Osteoblast (primary cell): ENCODE measurements around the gene ITGB8. TPM values are rescaled to one million over a fixed set of nuclear protein-coding genes. Genes with fewer than 3 reads are reported as not detected.

Experiments used
- DNase-seq: peaks from one replicate; pipeline ENCODE4 v3.0.0; 2011; ENCODE audit warnings: low spot score, mixed read lengths; ENCODE audit not compliant: insufficient read length; ENCODE audit errors: missing footprints
- H2AFZ ChIP-seq: 2 replicates; pipeline ENCODE4 v1.6.0; 2011; ENCODE audit warnings: mild to moderate bottlenecking, low read length
- H3K27ac ChIP-seq: 2 replicates; pipeline ENCODE4 v1.5.1; 2011; ENCODE audit warnings: mild to moderate bottlenecking, low read depth, low read length, moderate library complexity
- H3K27me3 ChIP-seq: 2 replicates; pipeline ENCODE4 v1.6.0; 2012; ENCODE audit warnings: mild to moderate bottlenecking, control low read depth, inconsistent platforms, low read length, moderate library complexity; ENCODE audit not compliant: insufficient read depth
- H3K36me3 ChIP-seq: 2 replicates; pipeline ENCODE4 v1.5.1; 2011; ENCODE audit warnings: mild to moderate bottlenecking, low read length, control low read depth, moderate library complexity; ENCODE audit not compliant: insufficient read depth
- H3K4me1 ChIP-seq: 2 replicates; pipeline ENCODE4 v1.5.1; 2011; ENCODE audit warnings: mild to moderate bottlenecking, low read length, control low read depth, moderate library complexity; ENCODE audit not compliant: insufficient read depth
- H3K4me2 ChIP-seq: 2 replicates; pipeline ENCODE4 v1.6.0; 2011; ENCODE audit warnings: mild to moderate bottlenecking, low read length; ENCODE audit not compliant: insufficient read depth
- H3K4me3 ChIP-seq: fragments of 200-600 bp; sonication (generic); 3 replicates; pipeline ENCODE4 v1.5.1; 2012; ENCODE audit warnings: mild to moderate bottlenecking, low read length, inconsistent platforms; ENCODE audit not compliant: insufficient read depth
- H3K79me2 ChIP-seq: 2 replicates; pipeline ENCODE4 v1.6.0; 2012; ENCODE audit warnings: mild to moderate bottlenecking, low read length, control low read depth, inconsistent platforms; ENCODE audit not compliant: insufficient read depth
- H3K9me3 ChIP-seq: 2 replicates; pipeline ENCODE4 v1.5.1; 2011; ENCODE audit warnings: low read depth, low read length, control low read depth
- H4K20me1 ChIP-seq: 2 replicates; pipeline ENCODE4 v1.6.0; 2012; ENCODE audit warnings: mild to moderate bottlenecking, low read length, control low read depth; ENCODE audit not compliant: insufficient read depth
- CTCF ChIP-seq: IDR thresholded peaks from 2 replicates; pipeline ENCODE4 v1.5.1; 2011; ENCODE audit warnings: mild to moderate bottlenecking, low read depth, low read length, moderate library complexity; ENCODE audit errors: extremely low read depth
- total RNA-seq: library from RNA; depleted of rRNA; stranded (reverse); fragments of >200 nt; gene quantifications from 2 replicates; pipeline ENCODE4 v1.2.3, GENCODE V29; 2012

Gene ITGB8
- total RNA-seq, 1 donor = 35.1 TPM

GRCh38 chr7:20441346-20441745, 110.6 kb downstream of the ITGB8 start:
- Histone ChIP-seq H3K79me2 (no peaks in the 10 kb centered on the region), H3K9me3 (no peaks in the 10 kb centered on the region), H3K4me1 (no peaks in the 10 kb centered on the region), H4K20me1 (no peaks in the 10 kb centered on the region), H2AFZ (no peak overlapping the region), H3K27me3 (no peaks in the 10 kb centered on the region), H3K4me2 (no peak overlapping the region), H3K27ac (no peak overlapping the region), H3K4me3 (no peak overlapping the region), H3K36me3 (no peaks in the 10 kb centered on the region)
- no peak for TF ChIP-seq CTCF
- DNase-seq = no peak

DNA sequence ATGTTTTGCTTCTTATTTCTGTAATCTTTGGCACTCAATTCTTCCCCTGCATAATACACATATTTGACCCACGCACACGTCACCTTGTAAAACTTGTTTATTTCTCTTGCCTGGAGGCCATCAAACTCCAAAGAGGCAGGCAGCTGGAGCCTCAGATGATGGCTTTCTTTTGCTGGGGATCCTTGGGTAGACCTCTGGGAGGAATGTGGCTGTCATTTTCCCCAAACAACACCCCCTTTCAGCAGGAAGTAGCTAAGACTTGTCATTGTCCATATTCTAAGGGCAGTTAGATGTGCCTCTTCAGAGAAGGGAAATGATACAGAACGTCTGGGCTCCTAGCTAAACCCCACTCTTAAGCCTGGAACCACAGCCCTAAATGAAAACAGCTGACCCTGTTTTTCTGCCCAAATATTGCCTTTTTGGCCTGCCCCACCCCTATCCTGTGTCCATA, 111.3 kb downstream of the ITGB8 start:
- Histone ChIP-seq H3K4me3 (no peak overlapping the region), H2AFZ (peak overlapping the region; percentile 14), H3K9me3 (no peaks in the 10 kb centered on the region), H4K20me1 (no peaks in the 10 kb centered on the region), H3K4me2 (no peak overlapping the region), H3K36me3 (no peaks in the 10 kb centered on the region), H3K27me3 (no peaks in the 10 kb centered on the region), H3K27ac (no peak overlapping the region), H3K4me1 (no peaks in the 10 kb centered on the region), H3K79me2 (no peaks in the 10 kb centered on the region)
- no peak for DNase-seq
- no peak for TF ChIP-seq CTCF

DNA sequence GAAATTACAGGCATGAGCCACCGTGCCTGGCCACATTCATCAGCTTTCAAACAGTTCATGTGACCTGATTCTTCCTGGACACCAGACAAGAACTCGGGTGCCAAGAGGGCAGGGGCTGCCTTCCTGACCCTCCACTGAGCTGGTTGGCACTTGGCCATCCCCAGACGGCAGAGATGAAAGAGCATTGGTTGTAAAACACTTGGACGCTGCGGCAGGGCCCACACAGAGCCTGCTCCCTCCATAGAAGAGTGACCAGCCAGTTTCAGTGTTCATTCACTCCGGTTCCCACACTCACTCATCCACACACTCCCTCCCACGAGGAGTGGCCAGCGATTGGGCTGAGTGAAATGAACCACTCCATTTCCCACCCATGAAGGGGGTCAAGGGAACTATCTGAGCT, 112.3 kb downstream of the ITGB8 start:
- Histone ChIP-seq H3K27me3 (no peaks in the 10 kb centered on the region), H3K36me3 (no peaks in the 10 kb centered on the region), H3K9me3 (no peaks in the 10 kb centered on the region), H3K4me1 (no peaks in the 10 kb centered on the region), H4K20me1 (no peaks in the 10 kb centered on the region), H3K27ac (no peak overlapping the region), H3K4me3 (no peak overlapping the region), H3K79me2 (no peaks in the 10 kb centered on the region), H2AFZ (no peak overlapping the region), H3K4me2 (no peak overlapping the region)
- no peak for DNase-seq
- no peak for TF ChIP-seq CTCF

GRCh38 chr7:20444030-20444800, 113.5 kb downstream of the ITGB8 start:
- H3K79me2 ChIP-seq = no peaks in the 10 kb centered on the region
- no peak overlapping the region for H2AFZ ChIP-seq
- H4K20me1 ChIP-seq = no peaks in the 10 kb centered on the region
- no peak overlapping the region for H3K27ac ChIP-seq
- no peak overlapping the region for H3K4me3 ChIP-seq
- no peak overlapping the region for H3K4me2 ChIP-seq
- no peaks in the 10 kb centered on the region for H3K9me3 ChIP-seq
- no peaks in the 10 kb centered on the region for H3K27me3 ChIP-seq
- H3K36me3 ChIP-seq = no peaks in the 10 kb centered on the region
- DNase-seq = no peak
- H3K4me1 ChIP-seq = no peaks in the 10 kb centered on the region
- TF ChIP-seq CTCF = no peak
